ENCODE results near the gene C14orf180. TPM values are rescaled to one million over a fixed set of nuclear protein-coding genes. Genes with fewer than 3 reads are reported as not detected.

The C14orf180 gene
- total RNA-seq, 1 donor from 2014 or later: not detected

GRCh38 chr14:104638927-104639450 lies 59.4 kb downstream of the C14orf180 start:
- no peak overlapping the region for H3K4me3 ChIP-seq (ENCODE audit: low read depth, low read length)
- no peak for DNase-seq (ENCODE audit: low read depth)
- TF ChIP-seq CTCF (conservative IDR thresholded peaks at IDR 0.05; ENCODE audit: low read depth, low read length): no peak

GRCh38 chr14:104639471-104639870 lies 59.9 kb downstream of the C14orf180 start:
- TF ChIP-seq CTCF (conservative IDR thresholded peaks at IDR 0.05; ENCODE audit: low read depth, low read length): no peak
- DNase-seq (ENCODE audit: low read depth): no peak
- H3K4me3 ChIP-seq (ENCODE audit: low read depth, low read length): no peak overlapping the region

Other genes with a start within 250 kb of the C14orf180 start
- gene TMEM179, start 25.0 kb downstream of the C14orf180 start, total RNA-seq: not detected in 2 replicates
- 100 and 130 TPM in 2 replicates for gene INF2, start 109.9 kb downstream of the C14orf180 start, total RNA-seq
- 1.7 and 2.3 TPM in 2 replicates for gene ADSS1, start 144.5 kb downstream of the C14orf180 start, total RNA-seq
- 298 and 558 TPM in 2 replicates for gene SIVA1, start 173.4 kb downstream of the C14orf180 start, total RNA-seq
- 162 and 203 TPM in 2 replicates for gene AKT1, start 216.0 kb downstream of the C14orf180 start, total RNA-seq
- gene ZBTB42, start 221.3 kb downstream of the C14orf180 start, total RNA-seq: 5.4 and 7.8 TPM in 2 replicates